NCI-H69 (cell line): ENCODE data around the gene DENR.

Source experiments
- DNase-seq: peaks from one replicate; lab custom pipeline; 2025; lab: John Stamatoyannopoulos, UW

DENR gene

DNA sequence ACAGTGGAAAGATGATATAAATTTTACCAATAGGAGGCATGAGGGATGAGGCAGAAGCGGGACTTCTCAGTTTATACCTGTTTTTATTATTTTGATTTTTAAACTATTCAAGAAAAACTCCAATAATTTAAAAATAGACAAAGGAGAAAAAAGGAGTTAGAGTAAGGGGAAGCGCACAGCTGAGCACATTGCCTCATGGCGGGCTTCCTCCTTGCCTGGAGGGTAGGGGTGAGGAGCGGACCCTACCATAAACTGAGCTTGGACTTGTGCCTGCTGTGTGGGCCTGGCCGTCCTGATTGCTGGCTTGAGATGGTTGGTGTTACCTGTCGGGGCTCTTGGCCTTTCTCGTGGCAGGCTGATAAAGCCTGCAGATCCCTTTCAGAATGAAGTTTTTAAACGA lies 67.5 kb downstream of the DENR start:
- no peak for DNase-seq
